HG03280 (cell line): ENCODE measurements around the gene PRKG1.
"Not testable (repeated sequence)": the region's sequence is repeated elsewhere in the genome, so short reads cannot be mapped to it uniquely, and the experiment has no call there.

Experiments
- ATAC-seq: cut with Tn5 transposase; IDR thresholded peaks from one replicate; pipeline ENCODE4 v1.9.1; 2021; ENCODE audit warnings: mild to moderate bottlenecking, moderate library complexity; ENCODE audit not compliant: unreplicated experiment

The PRKG1 gene

GRCh38 chr10:52027055-52027705 lies 952.9 kb downstream of the PRKG1 start:
- ATAC-seq: no peak

GRCh38 chr10:52028523-52028858 lies 954.2 kb downstream of the PRKG1 start:
- no peak for ATAC-seq

- ATAC-seq: no peak
These were observed 955.3 kb downstream of the PRKG1 start for GRCh38 chr10:52029628-52030027.

- ATAC-seq: no peak
These were observed 955.9 kb downstream of the PRKG1 start for GRCh38 chr10:52030051-52030790.

- ATAC-seq: no peak
These were observed 956.7 kb downstream of the PRKG1 start for GRCh38 chr10:52030975-52031374.

GRCh38 chr10:52031771-52032170 lies 957.5 kb downstream of the PRKG1 start:
- ATAC-seq: no peak

GRCh38 chr10:52032681-52033629 lies 958.7 kb downstream of the PRKG1 start:
- no peak for ATAC-seq

- not testable (repeated sequence) for ATAC-seq
These were observed 964.9 kb downstream of the PRKG1 start for GRCh38 chr10:52039002-52039793.

- no peak for ATAC-seq
These were observed 966.2 kb downstream of the PRKG1 start for GRCh38 chr10:52040486-52040885.

GRCh38 chr10:52043811-52044210 lies 969.5 kb downstream of the PRKG1 start:
- no peak for ATAC-seq

- ATAC-seq: no peak
These were observed 973.8 kb downstream of the PRKG1 start for GRCh38 chr10:52048051-52048450.

GRCh38 chr10:52050429-52051047 lies 976.3 kb downstream of the PRKG1 start:
- no peak for ATAC-seq

GRCh38 chr10:52053497-52053896 lies 979.2 kb downstream of the PRKG1 start:
- no peak for ATAC-seq

GRCh38 chr10:52056291-52056690 lies 982.0 kb downstream of the PRKG1 start:
- no peak for ATAC-seq

- no peak for ATAC-seq
These were observed 984.8 kb downstream of the PRKG1 start for GRCh38 chr10:52059089-52059488.

GRCh38 chr10:52063159-52063558 lies 988.9 kb downstream of the PRKG1 start:
- ATAC-seq: no peak

GRCh38 chr10:52064084-52064845 lies 990.0 kb downstream of the PRKG1 start:
- no peak for ATAC-seq

- no peak for ATAC-seq
These were observed 992.1 kb downstream of the PRKG1 start for GRCh38 chr10:52066383-52066782.

- no peak for ATAC-seq
These were observed 994.2 kb downstream of the PRKG1 start for GRCh38 chr10:52068485-52068884.

- ATAC-seq: no peak
These were observed 997.5 kb downstream of the PRKG1 start for GRCh38 chr10:52071814-52072213.
